Testis (tissue), 3 donors: ENCODE measurements around the gene TLE6. TPM values are rescaled to one million over a fixed set of nuclear protein-coding genes. Genes with fewer than 3 reads are reported as not detected.

Source experiments
- DNase-seq: peaks from one replicate; pipeline ENCODE4 v3.0.0-alpha.2; 2019
- H3K27ac ChIP-seq, 2 donors: fragments of 200-600 bp; sonication (generic); one replicate each; pipeline ENCODE4 v1.5.1; 2019
- H3K27me3 ChIP-seq: fragments of 200-600 bp; sonication (generic); one replicate; pipeline ENCODE4 v1.5.1; 2019
- H3K36me3 ChIP-seq: fragments of 200-600 bp; sonication (generic); one replicate; pipeline ENCODE4 v1.5.1; 2017; ENCODE audit warnings: low read depth; ENCODE audit errors: missing control alignments
- H3K4me1 ChIP-seq: fragments of 200-600 bp; sonication (generic); one replicate; pipeline ENCODE4 v1.5.1; 2019
- H3K4me3 ChIP-seq, 2 donors: fragments of 200-600 bp; sonication (generic); one replicate each; pipeline ENCODE4 v1.5.1; 2017 to 2019
- H3K9me3 ChIP-seq: fragments of 200-600 bp; sonication (generic); one replicate; pipeline ENCODE4 v1.5.1; 2017
- POLR2A ChIP-seq: fragments of 450-650 bp; IDR thresholded peaks from one replicate; pipeline ENCODE4 v1.6.1; 2017; ENCODE audit warnings: antibody characterized with exemption, mild to moderate bottlenecking, moderate library complexity
- WGBS, 2 donors: methylation state at CpG; one replicate each; pipeline ENCODE4 v1.1.5; 2018; 5-methylcytosine and 5-hydroxymethylcytosine counted together
- intact Hi-C: fragments of 100-400 bp; cut with DNase I; formaldehyde crosslinking; loops from one replicate; pipeline ENCODE4 v1.15.1; 2023; ENCODE audit warnings: low total_unique reads
- polyA plus RNA-seq: library from polyadenylated mRNA; stranded (reverse); fragments of 350-450 nt; fragmentation: Illumina TruSeq; extraction: RNeasy Lipid Tissue Mini Kit (QIAGEN cat#74804); gene quantifications from one replicate; pipeline ENCODE4 v1.2.3, GENCODE V29; 2014; ENCODE audit warnings: low read depth, low replicate concordance; ENCODE audit not compliant: insufficient read depth
- total RNA-seq, 2 donors: library from RNA; depleted of rRNA; stranded (reverse); fragments of >200 nt; gene quantifications; one replicate each; pipeline ENCODE4 v1.2.3, GENCODE V29; 2016
- TF ChIP-seq, protein P1 (sequence below), 3 experiments: fragments of 450-650 bp in 2 of 3; fragments of 200-600 bp in 1 of 3; sonication (generic) in 1 of 3; IDR thresholded peaks; one replicate each; pipeline ENCODE4 v1.5.1; 2016 to 2019; ENCODE audit warnings: antibody characterized with exemption in 3 of 3, mild to moderate bottlenecking in 2 of 3, moderate library complexity in 1 of 3

Gene TLE6
- total and polyA plus RNA-seq, 3 donors from 2014 or later: 8.1 to 12.5 (median 9.1) TPM

- intact Hi-C loops: loop anchor here (10.0 kb wide), 1 partner anchor 56 kb away; no protein-coding TSS in a partner anchor
- WGBS, 2 donors: 83% methylated on average over 9 of the region's 9 CpGs
- no peak for TF ChIP-seq POLR2A
- TF ChIP-seq, protein P1, sequence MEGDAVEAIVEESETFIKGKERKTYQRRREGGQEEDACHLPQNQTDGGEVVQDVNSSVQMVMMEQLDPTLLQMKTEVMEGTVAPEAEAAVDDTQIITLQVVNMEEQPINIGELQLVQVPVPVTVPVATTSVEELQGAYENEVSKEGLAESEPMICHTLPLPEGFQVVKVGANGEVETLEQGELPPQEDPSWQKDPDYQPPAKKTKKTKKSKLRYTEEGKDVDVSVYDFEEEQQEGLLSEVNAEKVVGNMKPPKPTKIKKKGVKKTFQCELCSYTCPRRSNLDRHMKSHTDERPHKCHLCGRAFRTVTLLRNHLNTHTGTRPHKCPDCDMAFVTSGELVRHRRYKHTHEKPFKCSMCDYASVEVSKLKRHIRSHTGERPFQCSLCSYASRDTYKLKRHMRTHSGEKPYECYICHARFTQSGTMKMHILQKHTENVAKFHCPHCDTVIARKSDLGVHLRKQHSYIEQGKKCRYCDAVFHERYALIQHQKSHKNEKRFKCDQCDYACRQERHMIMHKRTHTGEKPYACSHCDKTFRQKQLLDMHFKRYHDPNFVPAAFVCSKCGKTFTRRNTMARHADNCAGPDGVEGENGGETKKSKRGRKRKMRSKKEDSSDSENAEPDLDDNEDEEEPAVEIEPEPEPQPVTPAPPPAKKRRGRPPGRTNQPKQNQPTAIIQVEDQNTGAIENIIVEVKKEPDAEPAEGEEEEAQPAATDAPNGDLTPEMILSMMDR (IDR thresholded peaks at IDR 0.05): no peak
- H3K27me3 ChIP-seq: no peaks in the 10 kb centered on the region
- no peak overlapping the region for H3K4me3 ChIP-seq
- peaks cover 33% of the 10 kb centered on the region for H3K4me1 ChIP-seq
- DNase-seq: no peak
- H3K27ac ChIP-seq: no peak overlapping the region
- no peaks in the 10 kb centered on the region for H3K36me3 ChIP-seq
- H3K9me3 ChIP-seq: no peaks in the 10 kb centered on the region
These were observed 1.4 kb downstream of the TLE6 start for GRCh38 chr19:2978772-2979171.

DNA sequence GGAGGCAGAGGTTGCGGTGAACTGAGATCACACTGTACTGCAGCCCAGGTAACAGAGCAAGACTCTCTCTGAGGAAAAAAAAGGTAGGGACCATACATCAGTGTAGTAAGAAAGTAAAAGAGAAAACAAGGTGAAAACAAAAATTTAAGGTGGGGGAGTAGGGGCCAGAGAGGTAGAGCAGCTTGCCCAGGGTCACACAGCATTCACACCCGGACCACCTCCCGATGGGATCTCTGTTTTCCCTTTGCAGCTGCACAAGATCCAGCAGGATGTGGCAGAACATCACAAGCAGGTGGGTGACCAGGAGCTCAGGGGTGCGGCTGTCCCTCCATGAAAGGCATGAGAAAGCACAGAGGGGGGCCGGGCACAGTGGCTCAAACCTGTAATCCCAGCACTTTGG, 4.5 kb downstream of the TLE6 start:
- Histone ChIP-seq H3K27me3 (no peaks in the 10 kb centered on the region), H3K27ac (no peak overlapping the region), H3K4me1 (peaks cover 21% of the 10 kb centered on the region), H3K4me3 (no peak overlapping the region), H3K36me3 (no peaks in the 10 kb centered on the region), H3K9me3 (no peaks in the 10 kb centered on the region)
- WGBS, 2 donors: 88 to 91% methylated on average over 3 to 5 of the region's 5 CpGs
- no peak for DNase-seq
- TF ChIP-seq POLR2A: no peak
- TF ChIP-seq, protein P1 (IDR thresholded peaks at IDR 0.05): no peak
- intact Hi-C loops: no loop called here

GRCh38 chr19:2982561-2982960, 5.2 kb downstream of the TLE6 start:
- Histone ChIP-seq H3K27me3 (no peaks in the 10 kb centered on the region), H3K27ac (peak overlapping the region; percentile 8 to 16), H3K4me1 (peaks cover 20% of the 10 kb centered on the region), H3K9me3 (no peaks in the 10 kb centered on the region), H3K4me3 (no peak overlapping the region), H3K36me3 (no peaks in the 10 kb centered on the region)
- TF ChIP-seq, protein P1 (IDR thresholded peaks at IDR 0.05): no peak
- TF ChIP-seq POLR2A: no peak
- intact Hi-C loops: no loop called here
- 34 to 40% methylated on average over 4 to 8 of the region's 8 CpGs for WGBS, 2 donors
- DNase-seq: no peak

DNA sequence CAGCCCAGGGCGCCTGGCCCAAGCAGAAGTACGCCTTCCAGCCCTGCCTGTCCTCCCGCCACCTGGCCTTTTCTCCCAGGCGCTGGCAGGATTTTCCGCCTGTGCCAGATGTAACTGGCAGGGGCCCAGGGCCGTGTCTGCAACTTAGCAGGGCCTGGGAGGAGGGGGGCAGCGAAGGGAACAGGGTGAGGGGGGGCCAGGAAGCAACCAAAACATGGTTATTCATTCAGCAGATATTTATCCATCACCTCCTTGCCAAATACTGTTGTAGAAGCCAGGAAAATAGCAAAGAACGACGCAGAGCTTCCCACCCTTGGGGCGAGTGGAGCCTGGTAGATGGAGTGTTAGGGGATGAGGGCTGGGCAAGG, 5.6 kb downstream of the TLE6 start:
- Histone ChIP-seq H3K27ac (peak overlapping the region; percentile 8 to 16), H3K4me3 (no peak overlapping the region), H3K4me1 (peaks cover 20% of the 10 kb centered on the region), H3K9me3 (no peaks in the 10 kb centered on the region), H3K36me3 (no peaks in the 10 kb centered on the region), H3K27me3 (no peaks in the 10 kb centered on the region)
- peak; percentile 81 for DNase-seq
- TF ChIP-seq, protein P1 (IDR thresholded peaks at IDR 0.05): no peak
- TF ChIP-seq POLR2A: no peak
- intact Hi-C loops: no loop called here
- 24% methylated on average over 9 to 10 of the region's 10 CpGs for WGBS, 2 donors
